ENCODE results near the gene LCE7A. TPM values are rescaled to one million over a fixed set of nuclear protein-coding genes. Genes with fewer than 3 reads are reported as not detected.

LCE7A gene
- total RNA-seq, 2 donors from 2014 or later: not detected

GRCh38 chr1:152873495-152873894 lies 13.7 kb downstream of the LCE7A start:
- Histone ChIP-seq H3K36me3 (ENCODE audit: control insufficient read depth, insufficient read depth, low read length) (no peaks in the 10 kb centered on the region), H3K4me3 (ENCODE audit: low read length) (no peak overlapping the region), H3K4me1 (ENCODE audit: control insufficient read depth, insufficient read depth, low read length) (no peaks in the 10 kb centered on the region), H3K9ac (ENCODE audit: extremely low read depth, low read length, poor library complexity, severe bottlenecking) (no peak overlapping the region), H3K9me3 (ENCODE audit: control insufficient read depth, low read length) (peaks cover 26% of the 10 kb centered on the region), H3K27ac (ENCODE audit: low read depth, low read length) (no peak overlapping the region), H3K27me3 (ENCODE audit: control insufficient read depth, insufficient read depth, low read length, poor library complexity, severe bottlenecking) (no peaks in the 10 kb centered on the region)
- DNase-seq: no peak
- Mint-ChIP-seq H3K27me3 (ENCODE audit: insufficient read depth) (no peaks in the 10 kb centered on the region), H3K9me3 (peaks cover 30% of the 10 kb centered on the region), H3K27ac (no peak overlapping the region), H3K4me3 (no peak overlapping the region), H3K36me3 (ENCODE audit: low read depth) (no peaks in the 10 kb centered on the region), H3K4me1 (no peaks in the 10 kb centered on the region)
- TF ChIP-seq CTCF (conservative IDR thresholded peaks at IDR 0.05): no peak

GRCh38 chr1:152876827-152877226 lies 17.0 kb downstream of the LCE7A start:
- WGBS, 2 experiments (ENCODE audit: insufficient coverage in 1 of 2, insufficient read length in 1 of 2): 60 to 66% methylated on average over 1 of the region's 1 CpG
- Mint-ChIP-seq H3K27ac (no peak overlapping the region), H3K27me3 (ENCODE audit: insufficient read depth) (no peaks in the 10 kb centered on the region), H3K36me3 (ENCODE audit: low read depth) (no peaks in the 10 kb centered on the region), H3K9me3 (peaks cover 57% of the 10 kb centered on the region), H3K4me1 (no peaks in the 10 kb centered on the region), H3K4me3 (no peak overlapping the region)
- Histone ChIP-seq H3K9me3 (ENCODE audit: control insufficient read depth, low read length) (peaks cover 42% of the 10 kb centered on the region), H3K27ac (ENCODE audit: low read depth, low read length) (no peak overlapping the region), H3K4me3 (ENCODE audit: low read length) (no peak overlapping the region), H3K36me3 (ENCODE audit: control insufficient read depth, insufficient read depth, low read length) (no peaks in the 10 kb centered on the region), H3K9ac (ENCODE audit: extremely low read depth, low read length, poor library complexity, severe bottlenecking) (no peak overlapping the region), H3K27me3 (ENCODE audit: control insufficient read depth, insufficient read depth, low read length, poor library complexity, severe bottlenecking) (no peaks in the 10 kb centered on the region), H3K4me1 (ENCODE audit: control insufficient read depth, insufficient read depth, low read length) (no peaks in the 10 kb centered on the region)
- TF ChIP-seq CTCF (conservative IDR thresholded peaks at IDR 0.05): no peak
- no peak for DNase-seq

GRCh38 chr1:152878042-152878441 lies 18.2 kb downstream of the LCE7A start, which contains the start of gene SMCP:
TSS of gene SMCP (plus strand) at chr1:152878322. CDS start at chr1:152884423, 6,101 bp downstream.
- H3K9me3 ChIP-seq (ENCODE audit: control insufficient read depth, low read length): peaks cover 37% of the 10 kb centered on the region
- Mint-ChIP-seq H3K4me1 (no peaks in the 10 kb centered on the region), H3K4me3 (no peak within 1 kb of the TSS), H3K36me3 (ENCODE audit: low read depth) (no peaks in the 10 kb centered on the region), H3K27ac (no peak within 1 kb of the TSS), H3K9me3 (peaks cover 69% of the 10 kb centered on the region), H3K27me3 (ENCODE audit: insufficient read depth) (peaks cover 3% of the 10 kb centered on the region)
- WGBS, 2 experiments (ENCODE audit: insufficient coverage in 1 of 2, insufficient read length in 1 of 2): 3% methylated on average over 1 of the region's 1 CpG; no CpG with 5 or more reads in 1 of the 2 experiments
- H3K9ac ChIP-seq (ENCODE audit: extremely low read depth, low read length, poor library complexity, severe bottlenecking): no peak within 1 kb of the TSS
- H3K36me3 ChIP-seq (ENCODE audit: control insufficient read depth, insufficient read depth, low read length): no peaks in the 10 kb centered on the region
- no peaks in the 10 kb centered on the region for H3K4me1 ChIP-seq (ENCODE audit: control insufficient read depth, insufficient read depth, low read length)
- DNase-seq: peak; percentile 61
- peak; percentile 43 for TF ChIP-seq CTCF (conservative IDR thresholded peaks at IDR 0.05)
- no peak within 1 kb of the TSS for H3K27ac ChIP-seq (ENCODE audit: low read depth, low read length)
- H3K27me3 ChIP-seq (ENCODE audit: control insufficient read depth, insufficient read depth, low read length, poor library complexity, severe bottlenecking): no peaks in the 10 kb centered on the region
- H3K4me3 ChIP-seq (ENCODE audit: low read length): no peak within 1 kb of the TSS
